HCT116 (cell line): Measurements from ENCODE around the gene OR4D5.

Experiments used
- CTCF ChIP-seq, 3 experiments: fragments of 200-600 bp in 1 of 3; sonication (generic) in 1 of 3; IDR thresholded peaks in 2 of 3; conservative IDR thresholded peaks in 1 of 3; 2 replicates each; pipeline ENCODE4 v1.5.1; 2012 to 2017; ENCODE audit warnings: low read depth in 2 of 3, low read length in 2 of 3, antibody characterized with exemption in 1 of 3, borderline replicate concordance in 1 of 3, control low read depth in 1 of 3, mild to moderate bottlenecking in 1 of 3, mixed read lengths in 1 of 3, mixed run types in 1 of 3, moderate library complexity in 1 of 3; ENCODE audit not compliant: insufficient read depth in 1 of 3
- EZH2phosphoT487 ChIP-seq: fragments of 200-600 bp; IDR thresholded peaks from 2 replicates; pipeline ENCODE4 v1.6.1; 2018; ENCODE audit warnings: antibody characterized with exemption, borderline replicate concordance
- POLR2A ChIP-seq: IDR thresholded peaks from 2 replicates; pipeline ENCODE4 v1.7.0; 2011; ENCODE audit warnings: borderline replicate concordance; ENCODE audit not compliant: insufficient read depth, insufficient read length; ENCODE audit errors: extremely low read depth
- SRF ChIP-seq: IDR thresholded peaks from 2 replicates; pipeline ENCODE4 v1.6.1; 2012; ENCODE audit warnings: low read depth
- ZBTB33 ChIP-seq: IDR thresholded peaks from 2 replicates; pipeline ENCODE4 v1.6.1; 2011; ENCODE audit warnings: mild to moderate bottlenecking, low read length, moderate library complexity; ENCODE audit not compliant: insufficient replicate concordance; ENCODE audit errors: extremely low read depth

DNA sequence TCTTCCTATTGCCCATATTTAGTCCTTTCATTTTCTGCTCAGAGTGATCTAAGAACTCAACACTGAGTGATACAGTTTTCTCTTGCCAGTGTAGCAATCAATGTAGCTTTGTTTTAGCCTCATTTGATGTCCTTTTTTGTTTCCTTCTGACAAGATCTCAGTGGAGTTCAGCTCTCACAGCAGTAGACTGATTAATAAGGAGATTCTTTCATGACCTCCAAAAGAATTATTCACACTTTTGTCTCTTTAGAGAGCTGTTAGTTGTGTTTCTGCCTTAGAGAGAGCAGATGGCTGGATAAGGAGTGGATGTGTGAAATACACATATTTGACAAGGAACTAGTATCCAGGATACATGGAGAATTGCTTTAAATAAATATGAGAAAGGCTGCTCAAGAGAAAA lies 47.4 kb upstream of the OR4D5 start:
- TF ChIP-seq EZH2phosphoT487 (no peak), CTCF (IDR thresholded peaks at IDR 0.05 in 2 of 3, conservative IDR thresholded peaks at IDR 0.05 in 1 of 3; ENCODE audit: borderline replicate concordance in 1 of 3, insufficient read depth in 1 of 3, low read depth in 2 of 3, low read length in 2 of 3) (no peak), POLR2A (no peak), SRF (no peak), ZBTB33 (no peak)
